Adrenal gland (tissue), 5 donors: Measurements from ENCODE around the gene RHBDL3.

Experiments
- POLR2A ChIP-seq, 2 donors: fragments of 450-650 bp; IDR thresholded peaks; one replicate each; pipeline ENCODE4 v1.6.1; 2017; ENCODE audit warnings: antibody characterized with exemption in 2 of 2, mild to moderate bottlenecking in 2 of 2, moderate library complexity in 1 of 2
- TF ChIP-seq, protein P1 (sequence below), 6 experiments: fragments of 450-650 bp in 4 of 6; fragments of 200-600 bp in 2 of 6; sonication (generic) in 1 of 6; IDR thresholded peaks; 1 replicate in 5 of 6; 2 replicates in 1 of 6; pipeline versions ENCODE4 v1.5.1 to v1.8.0; 2016 to 2021; ENCODE audit warnings: antibody characterized with exemption in 6 of 6, mild to moderate bottlenecking in 2 of 6, moderate library complexity in 1 of 6
- donor health status: DM: no; HTN: no; CAD: no.

GRCh38 chr17:32279891-32280716 is 14.5 kb downstream of the RHBDL3 start:
- TF ChIP-seq, protein P1, sequence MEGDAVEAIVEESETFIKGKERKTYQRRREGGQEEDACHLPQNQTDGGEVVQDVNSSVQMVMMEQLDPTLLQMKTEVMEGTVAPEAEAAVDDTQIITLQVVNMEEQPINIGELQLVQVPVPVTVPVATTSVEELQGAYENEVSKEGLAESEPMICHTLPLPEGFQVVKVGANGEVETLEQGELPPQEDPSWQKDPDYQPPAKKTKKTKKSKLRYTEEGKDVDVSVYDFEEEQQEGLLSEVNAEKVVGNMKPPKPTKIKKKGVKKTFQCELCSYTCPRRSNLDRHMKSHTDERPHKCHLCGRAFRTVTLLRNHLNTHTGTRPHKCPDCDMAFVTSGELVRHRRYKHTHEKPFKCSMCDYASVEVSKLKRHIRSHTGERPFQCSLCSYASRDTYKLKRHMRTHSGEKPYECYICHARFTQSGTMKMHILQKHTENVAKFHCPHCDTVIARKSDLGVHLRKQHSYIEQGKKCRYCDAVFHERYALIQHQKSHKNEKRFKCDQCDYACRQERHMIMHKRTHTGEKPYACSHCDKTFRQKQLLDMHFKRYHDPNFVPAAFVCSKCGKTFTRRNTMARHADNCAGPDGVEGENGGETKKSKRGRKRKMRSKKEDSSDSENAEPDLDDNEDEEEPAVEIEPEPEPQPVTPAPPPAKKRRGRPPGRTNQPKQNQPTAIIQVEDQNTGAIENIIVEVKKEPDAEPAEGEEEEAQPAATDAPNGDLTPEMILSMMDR (IDR thresholded peaks at IDR 0.05), result no peak
- no peak for TF ChIP-seq POLR2A (IDR thresholded peaks at IDR 0.05)
